Ectodermal cell (in vitro differentiated cells): Measurements from ENCODE around the gene ALX1.

Experiments used
- H3K27ac ChIP-seq: 2 replicates; pipeline ENCODE4 v1.7.0; 2013; ENCODE audit warnings: mild to moderate bottlenecking, low read depth, low read length; ENCODE audit not compliant: insufficient read depth, poor library complexity, severe bottlenecking
- H3K27me3 ChIP-seq: 2 replicates; pipeline ENCODE4 v1.7.0; 2013; ENCODE audit warnings: mild to moderate bottlenecking, low read length; ENCODE audit not compliant: insufficient read depth, control insufficient read depth, poor library complexity, severe bottlenecking
- H3K36me3 ChIP-seq: one replicate; pipeline ENCODE4 v1.7.0; 2013; ENCODE audit warnings: low read length; ENCODE audit not compliant: control insufficient read depth, insufficient read depth
- H3K4me1 ChIP-seq: one replicate; pipeline ENCODE4 v1.7.0; 2013; ENCODE audit warnings: low read length; ENCODE audit not compliant: control insufficient read depth, insufficient read depth
- H3K4me3 ChIP-seq: 2 replicates; pipeline ENCODE4 v1.7.0; 2013; ENCODE audit warnings: low read depth, low read length, control low read depth; ENCODE audit not compliant: insufficient read depth
- H3K9me3 ChIP-seq: 2 replicates; pipeline ENCODE4 v1.7.0; 2013; ENCODE audit warnings: mild to moderate bottlenecking, low read length, moderate library complexity; ENCODE audit not compliant: control insufficient read depth
- WGBS, 2 experiments: methylation state at CpG; one replicate each; pipeline ENCODE4 v1.1.7; 2013; ENCODE audit warnings: missing lambda C conversion rate in 2 of 2; 5-methylcytosine and 5-hydroxymethylcytosine counted together

The ALX1 gene

GRCh38 chr12:85275374-85275773 is 4.6 kb upstream of the ALX1 start:
- H3K27me3 ChIP-seq = peaks cover 95% of the 10 kb centered on the region
- no peaks in the 10 kb centered on the region for H3K9me3 ChIP-seq
- no peak overlapping the region for H3K27ac ChIP-seq
- H3K36me3 ChIP-seq = no peaks in the 10 kb centered on the region
- 34 to 60% methylated on average over 2 of the region's 2 CpGs for WGBS, 2 experiments
- no peaks in the 10 kb centered on the region for H3K4me1 ChIP-seq
- no peak overlapping the region for H3K4me3 ChIP-seq

GRCh38 chr12:85277191-85277590 is 2.8 kb upstream of the ALX1 start:
- Histone ChIP-seq H3K4me3 (no peak overlapping the region), H3K27ac (no peak overlapping the region), H3K36me3 (no peaks in the 10 kb centered on the region), H3K4me1 (no peaks in the 10 kb centered on the region), H3K9me3 (no peaks in the 10 kb centered on the region), H3K27me3 (peaks cover 86% of the 10 kb centered on the region)
- 77 to 100% methylated on average over 2 to 3 of the region's 3 CpGs for WGBS, 2 experiments

GRCh38 chr12:85277900-85278597 is 2.0 kb upstream of the ALX1 start:
- 49 to 56% methylated on average over 30 of the region's 30 CpGs for WGBS, 2 experiments
- H3K36me3 ChIP-seq = no peaks in the 10 kb centered on the region
- H3K27me3 ChIP-seq = peaks cover 82% of the 10 kb centered on the region
- no peaks in the 10 kb centered on the region for H3K9me3 ChIP-seq
- no peak overlapping the region for H3K27ac ChIP-seq
- H3K4me3 ChIP-seq = no peak overlapping the region
- no peaks in the 10 kb centered on the region for H3K4me1 ChIP-seq

GRCh38 chr12:85278598-85279448 is 1.2 kb upstream of the ALX1 start:
- no peaks in the 10 kb centered on the region for H3K9me3 ChIP-seq
- peak overlapping the region; percentile 61 for H3K4me3 ChIP-seq
- 20 to 22% methylated on average over 35 to 37 of the region's 37 CpGs for WGBS, 2 experiments
- H3K27me3 ChIP-seq = peaks cover 74% of the 10 kb centered on the region
- no peaks in the 10 kb centered on the region for H3K4me1 ChIP-seq
- H3K27ac ChIP-seq = no peak overlapping the region
- H3K36me3 ChIP-seq = no peaks in the 10 kb centered on the region

GRCh38 chr12:85279449-85280164 is 413 bp upstream of the ALX1 start:
- peaks cover 67% of the 10 kb centered on the region for H3K27me3 ChIP-seq
- H3K36me3 ChIP-seq = no peaks in the 10 kb centered on the region
- H3K4me3 ChIP-seq = peak overlapping the region; percentile 61
- H3K4me1 ChIP-seq = no peaks in the 10 kb centered on the region
- WGBS, 2 experiments = 0% methylated on average over 44 of the region's 44 CpGs
- H3K27ac ChIP-seq = no peak overlapping the region
- no peaks in the 10 kb centered on the region for H3K9me3 ChIP-seq

- Histone ChIP-seq H3K27ac (peak overlapping the region; percentile 57), H3K36me3 (no peaks in the 10 kb centered on the region), H3K9me3 (no peaks in the 10 kb centered on the region), H3K4me1 (no peaks in the 10 kb centered on the region), H3K4me3 (peak overlapping the region; percentile 61), H3K27me3 (peaks cover 52% of the 10 kb centered on the region)
- WGBS, 2 experiments = 1 to 5% methylated on average over 13 to 14 of the region's 15 CpGs
These were observed 1.1 kb downstream of the ALX1 start for GRCh38 chr12:85280984-85281630.

GRCh38 chr12:85281636-85282312 is 1.8 kb downstream of the ALX1 start:
- peaks cover 45% of the 10 kb centered on the region for H3K27me3 ChIP-seq

GRCh38 chr12:85283560-85283959 is 3.5 kb downstream of the ALX1 start:
- Histone ChIP-seq H3K4me3 (no peak overlapping the region), H3K36me3 (no peaks in the 10 kb centered on the region), H3K4me1 (no peaks in the 10 kb centered on the region), H3K27me3 (peaks cover 27% of the 10 kb centered on the region), H3K9me3 (no peaks in the 10 kb centered on the region), H3K27ac (no peak overlapping the region)
- WGBS, 2 experiments = 70 to 81% methylated on average over 6 of the region's 6 CpGs

More at GRCh38 chr12:85281636-85282312, 1.8 kb downstream of the ALX1 start:
- Histone ChIP-seq H3K9me3 (no peaks in the 10 kb centered on the region), H3K27ac (no peak overlapping the region), H3K4me3 (peak overlapping the region; percentile 61), H3K4me1 (no peaks in the 10 kb centered on the region), H3K36me3 (no peaks in the 10 kb centered on the region)
- WGBS, 2 experiments = 32 to 37% methylated on average over 7 to 9 of the region's 11 CpGs

- H3K27ac ChIP-seq = no peak overlapping the region
These were observed 16.3 kb downstream of the ALX1 start for GRCh38 chr12:85296362-85296761.

More at GRCh38 chr12:85296362-85296761, 16.3 kb downstream of the ALX1 start:
- no peak overlapping the region for H3K4me3 ChIP-seq
- H3K27me3 ChIP-seq = no peaks in the 10 kb centered on the region
- WGBS, 2 experiments = 87 to 95% methylated on average over 3 of the region's 3 CpGs
- no peaks in the 10 kb centered on the region for H3K4me1 ChIP-seq
- H3K9me3 ChIP-seq = no peaks in the 10 kb centered on the region
- H3K36me3 ChIP-seq = no peaks in the 10 kb centered on the region
